ENCODE measurements around the gene EIF3D.

The EIF3D gene

GRCh38 chr22:36528795-36529751, at the start of gene EIF3D:
Gene EIF3D (minus strand): TSS chr22:36529166. CDS start chr22:36526121, 3,045 bp downstream.
- DNase-seq (ENCODE audit: low read depth in 2 of 2) = peak; percentile 97 to 98

GRCh38 chr22:36578619-36579018, 49.7 kb upstream of the EIF3D start:
- DNase-seq (ENCODE audit: low read depth in 2 of 2) = no peak

GRCh38 chr22:36577019-36577418, 48.1 kb upstream of the EIF3D start:
- DNase-seq (ENCODE audit: low read depth in 2 of 2) = no peak

- DNase-seq (ENCODE audit: low read depth in 2 of 2) = no peak
These were observed 45.8 kb upstream of the EIF3D start for GRCh38 chr22:36574728-36575127.

- DNase-seq (ENCODE audit: low read depth in 2 of 2) = no peak
These were observed 44.9 kb upstream of the EIF3D start for GRCh38 chr22:36573815-36574363.

GRCh38 chr22:36571991-36572390, 43.0 kb upstream of the EIF3D start:
- no peak for DNase-seq (ENCODE audit: low read depth in 2 of 2)

GRCh38 chr22:36569999-36570398, 41.0 kb upstream of the EIF3D start:
- DNase-seq (ENCODE audit: low read depth in 2 of 2) = no peak

GRCh38 chr22:36568846-36569245, 39.9 kb upstream of the EIF3D start:
- no peak for DNase-seq (ENCODE audit: low read depth in 2 of 2)

GRCh38 chr22:36566720-36567119, 37.8 kb upstream of the EIF3D start:
- DNase-seq (ENCODE audit: low read depth in 2 of 2) = no peak

- DNase-seq (ENCODE audit: low read depth in 2 of 2) = no peak
These were observed 36.7 kb upstream of the EIF3D start for GRCh38 chr22:36565686-36566085.

- no peak for DNase-seq (ENCODE audit: low read depth in 2 of 2)
These were observed 36.2 kb upstream of the EIF3D start for GRCh38 chr22:36565159-36565507.

- DNase-seq (ENCODE audit: low read depth in 2 of 2) = no peak
These were observed 35.6 kb upstream of the EIF3D start for GRCh38 chr22:36564422-36565158.

- no peak for DNase-seq (ENCODE audit: low read depth in 2 of 2)
These were observed 34.9 kb upstream of the EIF3D start for GRCh38 chr22:36563898-36564297.

GRCh38 chr22:36563444-36563843, 34.5 kb upstream of the EIF3D start:
- DNase-seq (ENCODE audit: low read depth in 2 of 2) = no peak

- DNase-seq (ENCODE audit: low read depth in 2 of 2) = no peak
These were observed 34.0 kb upstream of the EIF3D start for GRCh38 chr22:36563001-36563400.

- DNase-seq (ENCODE audit: low read depth in 2 of 2) = no peak
These were observed 33.4 kb upstream of the EIF3D start for GRCh38 chr22:36562261-36562835.

GRCh38 chr22:36561291-36561811, 32.4 kb upstream of the EIF3D start:
- no peak for DNase-seq (ENCODE audit: low read depth in 2 of 2)

- DNase-seq (ENCODE audit: low read depth in 2 of 2) = no peak
These were observed 31.0 kb upstream of the EIF3D start for GRCh38 chr22:36560001-36560400.

- DNase-seq (ENCODE audit: low read depth in 2 of 2) = no peak
These were observed 25.1 kb upstream of the EIF3D start for GRCh38 chr22:36554098-36554497.

- no peak for DNase-seq (ENCODE audit: low read depth in 2 of 2)
These were observed 23.3 kb upstream of the EIF3D start for GRCh38 chr22:36552289-36552688.

GRCh38 chr22:36550701-36551495, 21.9 kb upstream of the EIF3D start:
- no peak for DNase-seq (ENCODE audit: low read depth in 2 of 2)
